Occipital lobe (tissue), 2 donors: ENCODE measurements around the gene GRM4. TPM values are rescaled to one million over a fixed set of nuclear protein-coding genes. Genes with fewer than 3 reads are reported as not detected.
"Not testable (repeated sequence)": the region's sequence is repeated elsewhere in the genome, so short reads cannot be mapped to it uniquely, and the experiment has no call there.

Experiments
- DNase-seq: peaks from one replicate; lab custom pipeline; 2025; lab: John Stamatoyannopoulos, UW
- total RNA-seq: library from RNA; depleted of rRNA; stranded (reverse); fragments of >200 nt; gene quantifications from one replicate; pipeline ENCODE4 v1.2.3, GENCODE V29; 2014

GRM4 gene
- total RNA-seq, 1 donor from 2014 or later = 0.94 TPM

DNA sequence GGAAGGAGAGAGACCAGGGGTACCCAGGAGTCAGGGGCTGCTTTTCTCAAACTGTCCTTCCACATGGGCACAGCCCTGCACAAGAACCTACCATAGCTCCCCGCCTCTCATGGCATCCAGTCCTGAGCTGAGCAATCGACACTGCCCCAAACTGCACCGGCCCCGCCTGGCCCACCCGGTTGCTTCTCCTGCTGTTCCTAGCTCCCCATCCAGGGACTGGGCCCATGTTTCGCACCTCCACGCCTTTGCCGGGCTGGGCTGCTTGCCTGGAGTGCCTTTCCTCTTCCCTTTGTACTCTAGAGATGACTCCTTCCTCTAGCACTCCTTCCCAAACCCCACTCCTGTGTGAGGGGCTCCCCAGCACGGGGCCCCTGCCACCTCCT lies 123.0 kb downstream of the GRM4 start:
- no peak for DNase-seq

DNA sequence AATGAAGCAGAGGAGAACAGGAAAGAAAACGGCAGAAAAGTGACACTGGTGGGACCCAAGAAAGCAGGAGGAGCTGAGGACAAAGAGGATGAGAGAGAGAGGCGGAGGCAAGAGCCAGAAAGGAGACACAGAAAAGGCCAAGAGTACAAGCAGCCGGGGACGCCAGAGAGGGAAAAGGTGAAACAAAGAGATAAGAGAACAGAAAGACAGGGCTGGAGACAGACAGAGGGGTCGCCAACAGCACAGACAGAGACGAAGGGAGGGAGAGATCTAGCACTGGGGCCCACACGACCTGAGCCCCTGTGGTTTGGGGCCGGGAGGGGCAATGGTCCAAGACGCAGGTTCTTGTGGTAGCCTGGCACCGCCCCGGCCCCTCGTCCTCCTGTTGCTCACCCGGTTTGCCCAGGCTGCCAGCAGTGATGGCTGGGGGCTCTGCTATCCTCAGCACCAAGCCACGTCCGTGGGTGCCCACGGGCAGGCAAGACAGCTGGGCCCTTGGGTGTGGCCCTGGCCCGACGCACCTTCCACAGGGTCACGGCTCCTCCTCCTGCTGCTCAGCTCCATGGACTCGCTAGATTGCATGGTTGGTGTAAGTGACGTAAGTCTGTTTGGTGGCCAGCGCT lies 123.5 kb downstream of the GRM4 start:
- DNase-seq = no peak

DNA sequence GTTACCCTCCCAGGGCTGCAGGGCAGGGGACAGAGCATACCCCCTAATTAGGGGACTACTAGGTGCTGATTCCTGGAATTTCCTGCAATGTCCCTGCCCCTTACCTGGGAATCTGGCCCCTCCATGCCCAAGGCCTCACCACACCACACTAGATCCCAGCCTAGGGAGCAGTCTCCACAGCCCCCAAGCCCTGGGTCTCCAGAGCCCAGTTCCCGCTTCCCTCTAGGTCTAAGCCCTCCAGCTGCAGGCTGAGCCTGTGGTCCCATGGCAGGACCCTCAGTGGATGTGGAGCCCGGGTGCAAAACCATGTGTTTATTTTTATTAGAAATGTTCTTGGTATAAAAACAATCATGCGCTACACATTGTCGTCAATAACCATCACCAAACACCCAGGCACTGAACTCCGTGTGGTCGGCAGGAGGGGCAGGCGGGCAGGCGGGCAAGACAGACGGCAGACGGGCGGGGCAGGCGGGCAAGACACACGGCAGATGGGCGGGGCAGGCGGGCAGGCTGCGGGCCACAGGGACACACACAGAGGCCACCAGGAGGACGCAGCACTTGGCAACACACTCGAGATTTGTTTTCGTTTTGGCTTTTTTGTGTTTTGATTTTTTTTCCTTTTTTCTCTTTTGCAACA lies 124.2 kb downstream of the GRM4 start:
- DNase-seq = no peak

DNA sequence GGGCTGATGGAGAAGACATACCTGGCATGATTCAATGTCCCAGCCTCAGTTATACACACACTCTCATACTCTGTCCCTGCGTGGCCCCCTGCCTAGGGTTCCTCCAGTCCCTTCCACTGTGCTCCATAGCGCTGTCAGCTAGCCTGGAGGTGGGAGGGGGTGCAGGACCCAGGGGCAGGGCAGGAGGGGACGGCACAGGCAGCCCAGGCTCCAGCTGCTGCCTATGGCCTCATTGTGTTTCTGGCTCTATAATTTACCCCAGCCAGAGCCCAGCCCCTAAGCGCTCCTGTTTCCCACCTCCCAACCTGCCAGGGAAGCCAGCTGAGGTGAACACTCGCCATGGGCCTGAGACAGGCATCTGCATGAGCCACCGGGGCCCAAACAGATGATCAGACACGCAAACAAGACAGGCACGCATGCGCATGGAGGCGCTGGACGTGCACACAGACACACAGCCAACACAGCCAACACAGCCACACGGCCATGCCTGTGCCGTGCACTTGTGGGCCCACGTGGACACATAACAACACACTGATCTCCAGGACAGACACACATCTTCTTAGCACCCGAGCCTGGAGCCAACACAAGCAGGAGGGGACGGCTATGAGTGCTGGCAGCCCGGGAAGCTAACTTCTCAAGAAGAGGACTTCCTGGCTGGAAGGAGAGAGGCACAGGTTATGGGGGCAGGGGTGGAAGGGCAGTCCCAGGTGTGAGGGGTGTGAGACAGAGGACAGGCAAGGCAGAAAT lies 124.9 kb downstream of the GRM4 start:
- DNase-seq = no peak

DNA sequence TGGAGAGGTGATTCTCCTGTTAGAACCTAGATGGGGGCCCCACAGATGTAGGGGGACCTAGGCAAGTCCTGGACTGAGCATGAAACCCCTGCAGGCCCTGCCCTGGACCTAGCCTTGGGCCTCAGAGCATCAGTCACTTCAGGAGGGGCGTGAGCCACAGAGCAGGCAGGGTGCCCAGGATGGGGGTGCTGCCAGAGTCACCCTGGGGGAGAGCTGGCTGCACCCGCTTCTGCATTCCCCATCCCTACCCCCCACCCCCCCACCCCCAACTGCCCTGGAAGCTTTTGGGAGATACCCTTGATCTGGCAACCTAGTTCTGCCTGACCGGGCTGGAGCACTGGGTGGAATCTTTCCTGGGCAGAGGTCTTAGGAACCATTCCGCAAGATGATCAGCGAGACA lies 125.6 kb downstream of the GRM4 start:
- no peak for DNase-seq

DNA sequence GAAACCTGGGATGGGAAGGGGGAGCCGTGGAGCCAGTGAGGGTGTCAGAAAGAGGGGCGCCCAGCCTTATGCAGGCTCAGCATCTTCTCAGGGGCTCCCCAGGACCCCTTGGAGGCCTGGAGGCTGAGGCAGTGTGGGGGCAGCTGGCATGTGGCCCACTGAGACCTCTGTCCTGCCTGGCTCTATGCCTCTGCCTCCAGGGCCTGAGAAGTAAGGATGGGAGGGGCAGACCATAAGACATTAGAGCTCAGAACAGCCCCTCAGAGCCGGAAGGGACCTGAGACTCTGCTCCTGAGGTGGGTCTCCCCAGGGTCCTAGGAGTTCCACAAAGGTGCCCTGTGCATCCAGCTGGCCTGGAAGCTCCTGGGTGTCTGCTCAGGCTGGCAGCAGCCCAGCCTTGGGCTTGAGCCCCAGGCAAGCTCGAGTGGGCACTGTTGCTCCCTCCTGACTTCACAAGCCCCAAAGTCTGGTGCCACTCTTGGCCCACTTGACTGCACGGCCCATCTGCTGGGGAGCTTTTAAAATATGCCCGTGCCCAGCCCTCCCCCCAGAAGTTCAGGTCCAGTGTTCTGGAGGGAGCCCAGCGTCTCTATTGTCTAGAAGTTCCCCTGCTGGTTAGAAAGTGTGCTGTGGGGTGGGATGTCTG lies 126.8 kb downstream of the GRM4 start:
- DNase-seq = no peak

DNA sequence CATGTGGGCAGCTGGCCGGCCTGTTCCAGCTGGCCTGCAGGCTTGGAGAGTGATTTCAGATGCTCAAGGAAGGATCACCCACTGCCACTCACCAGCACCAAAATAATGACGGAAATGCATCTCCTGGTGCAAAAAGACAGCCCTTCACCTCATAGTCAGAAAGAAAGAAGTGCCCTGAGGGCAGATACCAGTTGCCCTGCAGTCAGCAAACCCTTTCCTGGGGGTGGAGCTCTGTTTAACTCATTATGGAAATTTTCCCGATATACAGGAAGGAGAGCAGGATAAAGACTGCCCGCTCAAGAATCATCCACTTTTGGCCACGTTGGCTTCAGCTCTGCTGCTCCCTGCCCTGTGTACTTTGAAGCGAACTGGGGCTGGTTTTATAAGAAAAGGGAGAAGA lies 127.9 kb downstream of the GRM4 start:
- DNase-seq = no peak

DNA sequence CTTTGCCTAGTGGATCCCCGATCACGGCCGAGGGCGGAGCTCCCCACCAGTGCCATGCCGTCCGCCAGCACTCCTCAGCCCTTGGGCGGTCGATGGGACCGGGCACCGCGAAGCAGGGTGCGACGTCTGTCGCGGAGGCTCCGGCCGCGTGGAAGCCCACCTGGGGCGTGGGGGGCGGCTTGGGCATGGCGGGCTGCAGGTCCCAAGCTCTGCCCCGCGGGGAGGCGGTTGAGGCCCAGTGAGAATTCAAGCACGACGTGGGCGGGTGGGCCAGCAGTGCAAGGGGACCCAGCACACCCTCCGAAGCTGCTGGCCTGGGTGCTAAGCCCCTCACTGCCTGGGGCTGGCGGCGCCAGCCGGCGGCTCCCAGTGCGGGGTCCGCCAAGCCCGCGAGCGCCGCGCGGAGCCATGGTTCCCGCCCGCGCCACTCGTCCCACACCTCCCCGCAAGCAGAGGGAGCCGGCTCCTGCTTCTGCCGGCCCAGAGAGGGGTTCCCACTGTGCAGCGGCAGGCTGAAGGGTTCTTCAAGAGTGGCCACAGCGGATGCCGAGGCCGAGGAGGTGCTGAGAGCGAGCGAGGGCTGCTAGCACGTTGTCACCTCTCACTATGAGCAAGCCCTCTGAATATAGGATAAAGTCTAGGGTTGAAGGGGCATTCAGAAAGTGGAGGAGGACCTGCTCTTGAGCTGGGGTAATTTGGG lies 128.6 kb downstream of the GRM4 start:
- no peak for DNase-seq

DNA sequence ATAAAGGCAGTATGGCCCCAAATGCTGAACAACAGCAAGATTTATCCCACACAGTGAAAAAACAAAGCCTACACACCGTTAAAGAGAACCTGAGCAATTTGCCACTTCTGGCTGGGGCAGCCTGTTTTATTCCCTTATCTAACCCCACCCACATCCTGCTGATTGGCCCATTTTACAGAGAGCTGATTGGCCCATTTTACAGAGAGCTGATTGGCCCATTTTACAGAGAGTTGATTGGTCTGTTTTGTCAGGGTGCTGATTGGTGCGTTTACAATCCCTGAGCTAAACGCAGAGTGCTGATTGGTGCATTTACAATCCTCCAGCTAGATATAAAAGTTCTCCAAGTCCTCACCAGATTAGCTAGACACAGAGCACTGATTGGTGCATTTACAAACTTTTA lies 129.3 kb downstream of the GRM4 start:
- not testable (repeated sequence) for DNase-seq

DNA sequence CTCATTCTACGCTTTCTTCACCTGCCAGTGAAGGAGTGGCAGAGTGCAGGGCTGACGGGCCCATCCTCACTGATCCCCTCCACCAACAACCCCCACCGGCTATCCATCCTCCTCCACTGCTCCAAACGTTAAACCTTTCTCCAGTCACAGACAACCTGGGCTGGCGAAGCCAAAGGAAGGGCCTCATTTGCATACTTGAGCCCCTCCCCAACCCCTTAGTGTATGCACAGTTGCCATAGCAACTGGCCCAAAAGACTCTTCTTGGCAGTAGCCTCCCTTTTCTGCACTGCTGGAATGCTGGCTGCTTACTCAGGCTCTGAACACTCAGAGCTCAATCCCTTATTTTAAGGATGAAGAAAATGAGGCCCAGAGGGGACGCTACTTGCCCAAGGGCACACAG lies 130.3 kb downstream of the GRM4 start:
- DNase-seq = no peak

DNA sequence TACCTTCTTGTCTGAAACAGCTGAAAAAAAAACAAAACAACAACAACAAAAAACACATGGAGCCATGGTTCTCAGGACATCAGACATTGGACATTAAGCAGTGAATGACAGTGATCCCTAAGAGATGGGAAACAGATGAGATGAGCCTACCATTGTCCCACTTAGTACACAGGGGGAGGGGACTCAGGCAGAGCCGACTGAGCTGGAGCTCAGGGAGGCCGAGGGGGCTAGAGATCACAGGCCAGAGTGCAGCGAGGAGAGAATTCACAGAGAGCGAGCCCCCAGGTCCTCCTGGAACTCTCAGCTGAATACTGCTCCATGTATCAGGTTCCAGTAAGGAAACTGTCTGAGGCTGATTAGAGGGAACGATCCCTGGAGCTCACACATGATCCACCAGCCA lies 134.6 kb downstream of the GRM4 start:
- DNase-seq = no peak

DNA sequence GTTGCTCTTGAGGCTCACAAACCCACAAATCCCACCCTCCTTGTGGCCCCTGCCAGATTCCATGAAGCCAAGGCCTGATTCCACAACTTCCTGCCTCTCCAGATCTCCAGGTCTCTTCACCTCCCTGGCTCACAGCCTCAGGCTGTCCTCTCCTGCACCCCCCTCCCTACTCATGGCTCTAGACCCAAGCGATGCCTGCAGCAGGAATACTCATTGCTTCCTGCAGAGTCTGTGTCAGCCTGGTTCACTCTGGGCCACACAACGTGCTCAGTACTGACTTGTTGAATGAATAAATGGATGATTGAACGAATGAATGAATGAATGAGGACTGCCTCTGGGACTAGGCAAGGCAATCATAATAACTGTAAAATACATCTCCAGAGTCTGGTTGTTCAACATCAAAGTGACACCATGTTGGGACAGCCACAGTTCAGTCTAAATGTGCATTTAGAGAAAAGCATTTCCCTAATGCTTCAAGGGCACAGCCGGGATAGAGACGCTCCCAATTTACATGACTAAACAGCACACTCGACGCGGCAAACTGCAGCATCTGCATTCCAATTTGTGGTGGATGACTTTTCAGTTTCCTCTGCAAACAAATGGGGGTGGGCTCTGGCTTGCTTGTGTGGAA lies 139.9 kb downstream of the GRM4 start:
- DNase-seq = no peak

DNA sequence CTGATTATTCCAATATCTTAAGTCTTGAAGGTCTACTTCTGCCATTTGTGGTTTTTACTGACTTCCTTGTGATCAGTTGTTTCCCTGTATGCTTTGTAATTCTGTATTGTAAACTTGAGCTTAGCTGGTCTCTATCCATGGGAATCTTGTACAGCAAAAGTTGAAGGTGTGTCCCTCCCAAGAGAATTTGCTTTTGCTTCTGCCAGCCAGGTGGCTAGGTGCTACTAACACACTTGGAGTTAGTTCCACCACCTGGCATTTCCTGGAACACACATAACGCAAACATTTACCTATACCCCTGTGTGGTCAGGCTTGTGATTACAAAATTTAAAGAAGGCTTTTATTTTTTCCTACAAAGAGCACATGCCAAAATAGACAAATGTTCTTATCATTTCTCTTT lies 141.2 kb downstream of the GRM4 start:
- no peak for DNase-seq

DNA sequence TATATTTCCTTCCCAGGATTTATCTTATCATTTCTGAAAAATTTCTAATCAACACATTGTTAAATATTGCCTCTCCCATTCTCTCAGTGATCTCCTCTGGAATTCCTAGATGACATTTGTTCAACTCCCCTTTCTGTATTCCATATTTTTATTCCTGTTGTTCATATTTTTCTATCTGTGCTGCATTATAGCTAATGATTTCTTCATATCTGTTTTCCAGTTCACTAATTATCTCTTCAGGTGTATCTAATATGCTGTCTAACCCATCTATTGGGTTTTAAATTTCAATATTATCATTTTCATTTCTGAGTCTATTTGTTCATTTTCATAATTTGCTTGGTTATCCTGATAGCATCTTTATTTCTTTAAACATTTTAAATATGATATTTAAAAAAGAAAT lies 141.9 kb downstream of the GRM4 start:
- no peak for DNase-seq

DNA sequence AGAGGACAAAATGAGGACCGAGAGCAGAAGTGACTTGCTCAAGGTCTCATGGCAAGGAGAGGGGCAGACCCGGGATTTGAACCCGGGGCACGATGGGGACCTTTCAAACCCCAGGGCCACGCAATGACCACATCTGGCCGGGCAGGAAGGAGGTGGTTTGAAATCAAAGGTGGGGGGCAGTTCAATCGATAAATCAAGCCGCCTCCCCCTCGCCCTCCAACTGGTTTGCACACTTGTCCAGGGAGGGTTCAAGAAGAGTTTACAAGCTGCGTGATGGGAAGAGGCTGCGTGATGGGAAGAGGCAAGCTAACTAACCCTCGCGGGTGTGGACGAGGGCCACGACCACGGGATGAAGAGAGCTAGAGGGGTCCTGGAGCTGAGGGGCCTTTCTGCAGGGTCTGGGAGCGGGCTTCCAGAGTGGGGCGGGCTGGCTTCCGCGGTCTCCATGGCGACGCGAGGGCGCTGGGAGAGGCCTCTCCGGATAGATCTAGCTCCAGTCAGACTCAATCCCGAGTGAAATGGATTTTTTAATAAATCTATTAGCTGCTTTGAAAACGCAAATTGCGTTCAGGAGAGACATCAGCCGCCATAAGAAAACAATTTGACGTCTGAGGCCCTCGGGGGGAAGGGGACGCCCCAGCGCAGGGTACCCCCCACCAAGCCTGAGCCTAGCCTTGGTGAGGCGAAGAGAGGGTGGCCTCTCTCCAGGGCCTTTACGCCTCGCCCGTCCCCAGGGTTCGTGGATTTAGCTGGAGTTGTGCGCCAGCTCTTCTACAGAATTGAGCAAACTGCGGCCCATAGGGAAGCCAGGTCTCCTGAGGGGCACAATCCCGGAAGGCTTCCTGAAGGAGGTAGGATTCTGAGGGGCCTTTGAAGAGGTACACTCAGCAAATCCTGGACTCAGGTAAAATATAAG lies 143.9 kb downstream of the GRM4 start:
- DNase-seq = no peak

DNA sequence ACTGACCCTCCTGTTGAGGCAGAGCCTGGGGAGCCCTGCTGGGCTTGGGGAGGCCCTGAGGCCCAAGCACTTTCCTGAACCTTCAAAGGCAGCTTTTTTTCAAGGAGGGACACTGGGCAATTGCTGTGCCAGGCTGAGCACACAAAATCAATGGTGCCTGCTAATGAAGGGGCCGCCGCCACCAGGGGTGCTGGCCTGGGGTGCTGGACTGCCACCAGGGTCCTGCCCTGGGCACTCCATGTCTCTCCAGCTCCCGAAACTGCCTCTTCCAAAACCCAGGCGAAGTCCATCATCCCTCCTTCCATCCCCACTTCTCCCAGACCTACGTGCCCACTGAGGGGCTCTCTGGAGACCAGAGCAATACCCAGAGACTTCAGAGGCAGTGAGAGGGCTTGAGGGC lies 145.6 kb downstream of the GRM4 start:
- no peak for DNase-seq

DNA sequence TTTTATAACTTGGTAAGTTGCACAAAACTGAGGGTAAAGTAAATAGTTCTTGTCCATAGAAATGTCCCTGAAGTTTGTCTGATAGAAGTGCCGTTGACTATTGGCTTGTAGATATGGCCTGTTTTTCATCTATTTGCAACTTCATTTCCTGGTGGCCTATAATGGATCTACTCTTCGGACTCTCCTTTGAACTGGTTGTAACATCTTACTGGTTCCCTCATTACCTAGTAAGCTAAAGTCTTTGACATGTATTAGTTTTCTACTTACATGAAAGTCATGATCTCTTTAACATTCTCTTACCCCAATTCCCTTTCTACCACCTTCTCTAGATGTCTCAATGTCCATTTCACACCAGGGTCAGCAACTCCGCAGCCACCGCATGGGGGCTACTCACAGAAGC lies 146.3 kb downstream of the GRM4 start:
- DNase-seq = no peak

DNA sequence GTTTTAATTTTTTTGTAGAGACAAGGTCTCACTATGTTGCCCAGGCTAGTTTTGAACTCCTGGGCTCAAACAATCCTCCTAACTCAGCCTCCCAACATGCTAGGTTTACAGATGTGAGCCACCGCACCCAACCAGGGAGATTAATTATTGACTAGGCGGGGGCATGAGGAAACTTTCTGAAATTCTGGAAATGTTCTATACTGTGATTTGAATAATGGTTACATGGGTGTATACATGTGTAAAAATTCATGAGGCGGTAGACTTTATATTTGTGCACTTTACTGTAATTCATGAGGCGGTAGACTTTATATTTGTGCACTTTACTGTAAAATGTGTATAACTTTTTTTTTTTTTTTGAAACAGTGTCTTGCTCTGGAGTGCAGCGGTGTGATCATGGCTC lies 147.2 kb downstream of the GRM4 start:
- no peak for DNase-seq

DNA sequence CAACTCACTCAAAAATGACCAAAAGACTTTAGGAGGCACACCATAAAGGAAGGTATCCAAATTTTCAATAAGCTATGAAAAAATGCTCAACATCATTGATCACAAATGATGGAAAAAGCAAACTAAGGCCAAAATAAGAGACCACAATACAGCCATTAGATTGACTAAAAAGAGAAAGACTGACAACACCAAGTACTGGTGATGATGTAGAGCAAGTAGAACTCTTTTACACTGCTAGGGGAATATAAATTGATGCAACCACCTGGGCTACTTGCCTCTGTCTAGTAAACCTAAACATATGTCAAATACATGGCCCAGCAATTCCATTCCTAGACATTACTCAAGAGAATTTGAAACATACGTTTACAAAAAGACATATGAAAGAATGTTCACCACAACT lies 148.6 kb downstream of the GRM4 start:
- no peak for DNase-seq

DNA sequence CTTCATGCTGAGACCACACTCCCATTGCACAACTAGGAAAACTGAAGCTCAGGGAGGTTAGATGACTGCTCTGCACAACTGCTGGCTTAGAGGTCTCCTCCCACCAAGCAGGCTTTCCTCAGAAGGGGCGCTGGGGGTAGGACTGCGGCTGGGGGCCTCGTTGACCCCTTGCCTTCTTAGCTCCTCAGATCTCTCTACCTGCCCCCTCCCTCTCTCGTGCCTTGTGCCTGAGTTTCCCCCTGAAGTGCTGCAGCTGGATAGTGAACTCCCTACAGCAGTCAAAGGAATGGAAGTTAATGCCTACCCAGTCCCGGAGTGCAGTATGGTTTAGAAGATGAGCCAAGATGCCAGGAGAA lies 149.8 kb downstream of the GRM4 start:
- no peak for DNase-seq
